Stimulated activated CD8-positive, alpha-beta memory T cell treated with anti-CD3 and anti-CD28 coated beads, Interleukin-12 subunit alpha, Interleukin-12 subunit beta, amount 100 ng/mL, for 1 hour (primary cell): ENCODE measurements around the gene NAV3.

Source experiments
- DNase-seq: peaks from one replicate; pipeline ENCODE4 v3.0.0-alpha.2; 2020; ENCODE audit warnings: low read depth

NAV3 gene

DNA sequence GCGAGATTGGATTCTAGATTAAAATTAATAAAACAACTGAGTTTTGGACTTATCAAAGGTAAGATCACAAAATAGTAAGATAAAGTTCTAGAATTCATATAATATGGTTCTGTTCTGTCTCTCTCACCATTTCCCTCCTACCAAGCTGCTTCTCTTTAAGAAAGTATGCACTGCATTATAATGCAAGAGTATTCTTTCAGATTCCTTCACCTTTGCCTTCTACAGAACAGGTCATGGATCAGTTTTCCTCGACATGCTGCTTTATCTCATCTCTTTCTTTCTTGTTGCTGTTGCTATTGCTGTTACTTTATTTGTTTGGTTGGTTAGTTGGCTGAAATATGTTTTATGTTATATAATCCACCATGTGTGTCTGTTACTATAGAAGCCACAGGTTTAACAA lies 357.0 kb downstream of the NAV3 start:
- no peak for DNase-seq

DNA sequence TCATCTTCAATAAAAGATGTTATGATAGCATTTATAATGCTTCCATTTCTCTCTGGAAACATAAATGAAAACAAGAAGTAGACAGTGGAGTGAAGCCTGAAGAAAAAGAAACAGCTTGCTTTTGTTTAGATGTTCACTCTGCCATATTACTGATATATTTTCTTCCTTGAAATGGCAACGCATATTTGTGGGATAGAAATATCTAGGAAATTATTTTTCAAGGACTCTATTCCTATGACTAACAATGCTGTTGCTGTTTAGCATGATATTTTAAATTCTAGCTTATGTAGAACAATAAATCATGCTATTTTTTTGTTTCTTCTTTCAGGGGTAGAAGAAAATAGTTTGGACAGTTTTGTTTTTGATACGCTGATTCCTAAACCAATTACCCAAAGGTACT lies 359.0 kb downstream of the NAV3 start:
- no peak for DNase-seq

DNA sequence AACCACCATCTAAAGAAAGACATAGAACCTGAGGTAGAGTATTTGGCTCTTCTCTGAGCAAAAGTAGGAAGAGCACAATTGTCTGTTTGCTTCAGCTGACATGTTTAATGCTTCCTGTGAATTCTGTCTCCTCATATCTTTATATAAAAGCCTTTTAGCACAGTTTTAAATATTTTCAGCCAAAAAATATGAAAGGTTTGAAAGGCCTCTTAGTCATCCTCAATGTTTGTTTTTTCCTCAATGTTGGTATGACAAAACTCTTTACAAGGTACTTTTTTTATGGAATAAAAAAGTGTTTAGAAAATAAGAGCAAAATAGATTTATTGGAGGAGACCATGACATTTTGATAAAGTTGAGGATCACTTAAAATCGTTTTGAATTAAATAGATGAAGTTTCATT lies 360.9 kb downstream of the NAV3 start:
- no peak for DNase-seq

DNA sequence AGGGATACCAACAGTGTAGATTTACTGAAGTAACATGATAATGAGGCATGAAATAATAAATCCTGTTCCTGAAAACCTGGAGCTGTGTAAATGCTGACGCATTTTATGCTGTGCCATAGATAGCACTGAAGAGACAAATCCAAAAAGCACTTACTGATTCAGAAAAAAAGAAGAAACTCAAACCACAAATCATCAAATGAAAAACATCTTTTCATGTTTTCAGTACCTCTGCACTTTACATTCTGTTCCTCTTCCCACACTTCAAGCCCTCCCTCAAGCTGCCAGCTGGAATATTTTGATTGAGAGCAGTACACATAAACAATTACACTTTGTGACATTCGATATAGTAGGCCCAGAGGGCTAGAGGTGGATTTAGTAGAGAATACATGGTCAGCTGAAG lies 362.3 kb downstream of the NAV3 start:
- DNase-seq = no peak

DNA sequence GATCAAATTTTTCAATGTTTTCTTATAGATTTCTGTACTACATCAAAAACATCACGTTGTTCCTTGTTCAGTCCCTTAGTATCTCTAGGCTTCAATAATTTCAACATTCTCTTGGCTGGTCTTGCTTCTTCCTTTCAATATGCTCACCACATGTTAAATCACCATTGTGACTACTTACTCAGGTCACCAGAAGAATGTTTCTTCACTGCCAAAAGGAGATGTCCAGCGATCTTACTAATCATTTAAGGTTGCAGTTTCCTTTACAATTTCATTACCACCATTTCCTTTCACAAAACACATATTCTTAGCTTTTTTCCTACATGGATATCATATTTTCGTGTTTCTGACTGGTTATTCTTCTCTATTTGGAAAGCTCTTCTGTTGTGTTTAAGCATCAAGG lies 363.8 kb downstream of the NAV3 start:
- DNase-seq = no peak

DNA sequence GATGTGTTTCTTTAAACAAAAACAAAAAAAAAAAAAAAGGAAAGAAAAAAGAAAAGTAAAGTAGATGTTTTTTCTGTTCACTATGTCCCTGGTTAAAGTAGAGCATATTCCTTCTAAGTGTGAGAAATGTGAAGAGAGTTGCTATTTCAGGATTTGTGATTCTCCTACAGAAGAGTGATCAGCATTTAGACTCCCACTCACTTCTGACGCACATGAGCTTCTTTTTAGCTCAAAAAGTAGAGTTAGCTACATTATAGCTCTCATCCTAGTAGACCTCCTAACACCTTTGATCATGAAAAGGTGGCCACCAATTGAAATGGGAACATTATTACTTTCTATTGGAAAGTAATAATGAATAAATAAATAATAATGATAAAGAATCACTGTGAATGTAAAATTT lies 368.2 kb downstream of the NAV3 start:
- DNase-seq = no peak

DNA sequence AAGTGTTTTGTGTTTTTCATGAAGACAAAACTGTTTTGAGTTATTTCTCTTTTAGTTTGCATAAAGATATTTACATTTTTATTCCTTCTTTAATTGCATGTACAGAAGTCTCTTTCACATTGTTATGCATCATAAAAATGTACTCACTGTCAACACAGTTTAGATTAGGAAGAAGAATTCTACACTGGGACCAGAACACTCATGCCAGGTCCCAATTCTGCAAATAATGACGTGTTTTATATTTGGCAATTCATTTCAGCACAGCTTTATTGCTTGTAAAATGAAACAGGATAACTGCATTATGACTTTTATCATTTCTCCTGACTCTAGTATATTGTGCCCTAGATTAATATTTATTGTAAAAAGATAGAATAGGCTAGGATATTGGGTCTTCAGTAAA lies 369.2 kb downstream of the NAV3 start:
- DNase-seq = no peak

DNA sequence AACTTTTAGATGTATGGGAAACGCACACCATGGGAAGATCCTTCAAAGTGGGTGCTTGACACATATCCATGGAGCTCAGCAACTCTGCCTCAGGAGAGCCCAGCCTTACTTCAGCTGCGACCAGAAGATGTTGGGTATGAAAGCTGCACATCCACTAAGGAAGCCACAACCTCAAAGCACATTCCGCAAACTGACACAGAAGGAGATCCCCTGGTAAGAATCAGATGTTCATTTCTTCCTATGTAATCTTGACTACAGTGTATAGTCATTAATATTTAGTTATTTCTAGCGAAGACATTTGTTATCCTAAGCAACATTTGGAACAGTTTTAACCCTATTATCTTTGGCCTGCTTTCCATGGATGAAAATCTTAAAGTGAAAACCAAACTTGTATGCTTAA lies 374.2 kb downstream of the NAV3 start:
- no peak for DNase-seq

DNA sequence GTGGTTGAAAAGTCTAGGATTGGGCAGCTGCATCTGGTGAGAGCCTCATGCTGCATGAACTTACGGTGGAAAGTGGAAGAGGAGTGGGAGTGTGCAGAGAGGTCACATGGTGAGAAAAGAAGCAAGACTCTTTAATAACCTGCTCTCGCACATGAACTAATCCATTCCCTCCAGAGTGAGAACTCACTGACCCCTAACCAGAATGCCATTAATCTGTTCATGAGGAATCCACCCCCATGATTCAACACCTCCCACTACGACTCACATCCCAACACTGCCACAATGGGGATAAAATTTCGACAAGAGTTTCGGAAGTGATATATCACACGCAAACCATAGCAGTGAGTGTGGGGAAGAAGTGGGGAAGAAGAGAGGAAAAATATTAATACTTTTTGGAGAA lies 377.4 kb downstream of the NAV3 start:
- DNase-seq = no peak

DNA sequence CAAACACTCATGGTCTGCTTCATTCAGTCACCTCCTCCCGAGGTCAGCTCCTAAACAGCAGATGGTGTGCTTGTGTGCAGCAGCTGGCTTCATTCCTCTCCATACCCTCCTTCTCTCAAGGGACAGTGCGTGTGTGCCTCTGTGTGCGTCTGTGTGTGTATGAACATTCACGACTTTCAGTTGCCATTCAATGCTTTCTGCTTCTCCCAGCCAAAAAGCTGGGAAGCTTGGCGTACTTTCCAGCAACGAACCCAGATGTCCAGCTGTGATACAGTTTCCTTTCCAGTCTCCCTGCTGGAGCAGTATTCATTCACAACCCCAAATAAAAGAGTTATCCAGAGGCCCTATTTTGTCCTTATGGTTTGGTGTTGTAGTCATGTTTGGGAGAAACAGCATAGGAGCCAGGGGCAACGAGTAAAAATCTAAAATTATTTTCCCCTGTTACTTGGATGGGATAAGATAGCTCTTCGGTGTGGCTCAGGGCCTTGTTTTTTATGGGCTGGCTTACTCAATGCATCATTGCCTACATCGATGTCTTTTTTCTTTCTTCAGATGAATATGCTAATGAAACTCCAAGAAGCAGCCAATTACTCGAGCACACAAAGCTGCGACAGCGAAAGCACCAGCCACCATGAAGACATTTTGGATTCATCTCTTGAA lies 379.3 kb downstream of the NAV3 start:
- no peak for DNase-seq

DNA sequence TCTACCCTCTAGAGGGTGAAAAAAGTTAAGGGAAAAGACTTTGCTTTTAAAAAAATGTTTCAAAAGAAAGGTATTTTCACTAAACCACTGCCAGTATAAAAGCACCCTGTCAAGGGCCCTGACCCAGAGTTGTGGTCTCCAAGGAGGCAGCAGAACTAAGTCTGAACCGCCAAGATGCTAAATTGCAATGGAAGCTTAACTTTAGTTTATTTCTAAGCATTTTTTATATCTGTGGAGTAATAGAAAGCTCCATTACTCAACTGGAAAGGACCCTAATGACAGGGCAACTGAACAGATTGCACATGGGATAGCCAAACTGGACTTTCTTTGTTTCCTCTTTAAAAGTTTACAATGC lies 379.8 kb downstream of the NAV3 start:
- no peak for DNase-seq

DNA sequence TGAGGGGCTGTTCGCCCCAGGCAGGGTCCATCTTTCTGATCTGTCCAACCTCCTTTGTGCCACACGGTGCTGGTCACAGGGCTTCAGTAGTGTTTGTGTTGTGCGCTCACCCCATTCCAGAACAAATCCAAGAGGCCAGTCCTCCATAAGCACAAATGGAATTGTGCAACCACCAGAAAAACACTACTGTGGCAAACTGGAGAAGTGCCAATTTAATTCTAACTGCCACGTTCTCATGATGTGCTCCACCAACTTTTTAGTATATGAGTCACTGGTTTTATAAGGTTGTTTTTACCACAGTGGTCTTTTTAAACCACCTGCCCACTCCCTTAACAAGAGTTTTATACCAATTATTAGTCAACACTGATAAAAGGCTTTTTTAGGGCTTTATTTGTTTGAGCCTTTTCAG lies 380.2 kb downstream of the NAV3 start:
- no peak for DNase-seq

DNA sequence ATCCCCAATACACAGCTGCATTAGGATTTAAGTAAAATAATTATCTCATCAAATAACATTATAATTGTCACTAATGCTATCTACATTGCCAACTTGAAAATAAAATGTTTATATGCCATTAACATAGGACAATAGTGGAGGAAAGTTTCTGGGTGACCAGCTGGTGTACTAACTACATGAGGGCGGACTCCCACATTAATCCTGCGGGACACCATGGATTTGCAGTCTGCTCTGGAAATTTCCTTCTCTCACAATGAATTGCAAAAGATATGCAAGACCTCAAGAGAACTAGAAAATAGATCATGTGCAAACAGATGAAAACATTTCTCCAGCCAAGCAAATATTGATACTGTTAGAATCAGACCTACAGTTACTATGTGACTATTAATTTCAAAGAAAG lies 390.1 kb downstream of the NAV3 start:
- DNase-seq = no peak

DNA sequence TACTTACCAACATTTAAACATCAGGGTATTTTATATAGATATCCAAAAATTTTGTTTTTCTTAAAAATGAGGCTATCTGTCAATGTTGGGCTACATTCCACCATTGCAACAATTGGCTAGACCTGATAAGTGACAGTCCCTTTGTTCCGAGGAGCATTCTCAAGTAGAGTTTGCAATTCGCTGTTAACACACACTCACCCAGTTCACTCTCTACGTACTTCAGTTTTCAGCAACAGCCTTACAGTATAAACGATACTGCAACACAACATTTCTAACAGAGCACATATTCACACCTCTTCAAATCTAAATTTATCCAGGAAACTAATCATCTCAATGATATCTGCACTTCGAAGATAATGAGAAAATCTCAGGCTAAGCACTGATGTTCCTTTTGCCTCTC lies 393.5 kb downstream of the NAV3 start:
- DNase-seq = no peak

DNA sequence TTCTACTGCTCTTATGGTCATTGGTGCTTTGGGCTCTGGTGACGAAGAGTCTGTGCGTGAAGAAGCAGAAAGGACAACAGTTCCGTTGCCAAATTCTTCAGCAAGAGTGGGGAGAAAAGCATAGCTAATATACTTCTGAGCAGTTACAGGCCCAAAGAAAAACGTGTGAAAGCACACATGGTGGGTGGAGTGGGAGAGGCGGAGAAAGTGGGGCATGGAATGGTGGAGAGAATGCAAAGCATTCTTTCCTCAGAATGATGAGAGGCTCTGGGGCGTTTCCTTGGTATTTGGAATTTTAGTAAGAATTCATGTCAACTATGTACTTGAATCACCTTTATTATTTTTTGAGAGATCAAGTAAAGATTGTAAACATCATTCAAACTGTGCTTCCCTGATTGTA lies 396.1 kb downstream of the NAV3 start:
- no peak for DNase-seq

DNA sequence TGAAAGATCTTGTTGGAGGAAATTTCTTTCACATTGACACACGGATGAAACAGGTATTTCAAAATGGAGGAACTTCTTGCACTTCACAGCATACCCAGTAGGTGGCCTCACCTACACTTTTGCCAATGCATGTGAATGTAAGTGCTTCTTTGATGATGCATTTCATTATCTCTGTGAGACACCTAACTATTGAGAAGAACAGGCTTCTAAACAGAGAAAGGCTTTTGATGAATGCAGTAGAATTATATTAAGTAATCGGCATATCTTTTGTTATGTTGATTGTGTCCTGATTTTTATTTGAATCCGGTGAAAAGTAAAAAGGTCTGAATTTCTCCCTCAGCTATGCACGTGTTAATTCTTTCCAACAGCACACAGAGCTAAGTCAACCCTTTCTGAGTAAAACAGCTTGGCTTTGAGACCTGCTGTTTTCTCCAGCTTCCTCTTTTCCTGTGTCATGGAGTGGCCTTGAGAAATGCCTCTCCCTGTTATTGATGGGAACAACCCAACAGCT lies 399.0 kb downstream of the NAV3 start:
- no peak for DNase-seq

DNA sequence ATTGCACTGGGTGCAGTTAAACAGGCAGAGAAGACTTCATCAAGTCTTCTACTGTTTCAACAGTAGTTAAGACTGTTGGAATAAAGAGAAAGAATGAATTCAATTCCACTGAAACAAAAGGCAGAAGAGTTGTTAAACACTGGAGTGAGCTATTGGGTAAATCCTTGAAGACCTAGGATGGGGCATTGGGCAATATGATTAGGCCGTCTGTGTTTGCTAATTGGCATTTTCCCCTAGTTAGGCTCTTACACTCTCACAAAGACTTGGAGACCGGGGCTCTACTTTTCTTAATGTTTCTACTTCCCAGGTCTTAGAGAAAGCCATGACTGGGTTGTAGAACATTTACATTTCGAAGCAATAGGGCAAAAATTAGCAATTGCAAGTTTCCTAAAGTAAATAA lies 402.1 kb downstream of the NAV3 start:
- no peak for DNase-seq

DNA sequence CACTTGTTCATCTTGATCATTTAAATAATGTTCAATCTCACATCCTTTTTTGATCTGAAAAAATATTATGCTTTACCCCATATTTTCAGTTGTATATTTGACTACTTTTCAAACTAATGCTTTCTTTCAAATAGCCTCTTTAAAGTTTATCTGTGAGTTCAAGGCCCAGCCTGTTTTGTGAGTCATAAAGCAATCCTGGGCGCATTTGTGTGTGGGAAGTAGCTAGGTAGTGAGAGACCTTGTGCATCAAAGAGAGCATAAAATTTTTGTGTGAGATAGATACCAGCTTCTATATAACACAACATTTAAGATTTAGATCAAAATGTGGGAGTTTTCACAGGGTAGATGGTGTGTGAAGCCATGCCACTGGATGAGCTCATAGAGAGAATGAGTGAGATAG lies 405.6 kb downstream of the NAV3 start:
- no peak for DNase-seq

DNA sequence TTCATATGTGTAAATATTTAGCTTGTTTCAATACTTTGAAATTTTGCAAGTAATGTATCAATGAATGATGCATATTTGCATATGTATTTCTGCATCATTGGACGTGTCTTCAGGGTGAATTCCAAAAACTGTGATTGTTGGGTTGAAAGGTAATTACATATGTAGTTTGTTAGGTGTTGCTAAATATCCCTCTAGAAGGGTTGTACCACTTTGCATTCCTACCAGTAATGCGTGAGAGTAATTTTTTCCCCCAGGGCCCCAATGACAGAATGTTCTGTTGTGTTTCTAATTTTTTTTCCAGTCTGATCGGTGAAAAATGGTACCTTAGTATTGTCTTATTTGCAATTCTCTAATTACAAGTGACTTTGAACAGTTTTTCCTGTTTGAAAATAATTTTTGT lies 408.9 kb downstream of the NAV3 start:
- no peak for DNase-seq

DNA sequence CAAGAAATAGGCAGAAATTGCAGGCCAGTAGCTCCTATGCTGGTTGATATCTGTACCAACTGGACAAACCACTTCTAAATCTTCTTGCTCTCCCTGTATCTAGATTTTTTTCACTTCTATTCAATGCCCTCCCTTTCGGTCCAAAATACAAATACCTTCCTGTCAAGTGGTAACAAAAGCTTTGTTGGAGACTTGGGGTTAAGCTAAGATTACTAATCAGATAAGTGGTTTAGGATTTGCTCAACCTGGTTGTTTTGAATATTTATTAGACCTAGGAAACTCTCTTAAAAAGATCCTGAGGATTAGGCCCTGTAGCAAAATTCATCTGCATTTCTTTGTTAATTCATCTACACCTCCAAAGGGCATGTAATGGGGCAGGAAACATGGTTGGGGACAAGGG lies 410.1 kb downstream of the NAV3 start:
- DNase-seq = no peak

DNA sequence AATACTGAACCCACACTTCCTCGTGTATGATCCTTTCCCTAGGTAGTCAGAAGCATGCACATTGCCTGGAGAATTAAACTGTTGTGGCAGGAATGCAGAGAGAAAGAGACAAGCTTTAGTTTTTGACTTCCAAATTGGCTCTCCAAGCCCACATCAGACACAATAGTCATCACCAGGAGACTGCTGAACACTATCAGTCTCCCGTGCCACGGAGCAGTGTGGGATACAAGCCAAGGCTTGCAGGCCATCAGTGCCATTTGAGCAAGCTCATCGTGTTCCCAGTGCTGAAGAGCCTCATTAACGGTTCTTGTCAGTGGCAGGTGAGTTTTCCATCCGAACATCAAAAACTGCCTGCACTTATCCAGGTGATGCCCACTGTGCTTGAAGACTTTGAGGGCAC lies 410.8 kb downstream of the NAV3 start:
- DNase-seq = no peak

DNA sequence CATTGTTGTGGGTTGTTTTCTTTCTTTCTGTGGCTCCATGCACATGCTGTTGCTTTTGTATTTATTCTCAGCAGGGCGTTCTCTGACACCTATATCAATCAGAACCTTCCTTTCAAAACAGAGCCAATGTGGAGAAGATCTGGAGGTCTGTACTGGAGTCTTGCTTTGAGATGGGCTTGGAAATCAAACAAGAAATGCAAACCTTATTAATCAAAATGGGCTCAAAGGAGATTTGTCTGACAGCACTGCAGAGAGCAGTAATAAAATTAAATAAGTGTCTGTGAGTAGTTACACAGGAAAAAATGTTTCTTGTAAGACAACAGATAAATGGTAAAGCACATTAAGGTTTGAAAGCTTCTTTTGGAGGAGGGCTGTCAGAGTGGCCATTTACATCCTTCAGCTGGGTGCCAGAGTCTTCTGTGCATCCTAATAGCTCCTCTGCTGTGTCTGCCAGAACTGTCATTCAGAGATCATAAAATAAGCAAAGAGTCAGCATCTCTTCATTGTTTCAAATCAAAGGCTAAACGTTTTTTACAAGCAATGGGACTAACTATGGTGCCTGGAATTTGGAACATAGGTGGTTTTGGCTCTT lies 414.3 kb downstream of the NAV3 start:
- DNase-seq = no peak

DNA sequence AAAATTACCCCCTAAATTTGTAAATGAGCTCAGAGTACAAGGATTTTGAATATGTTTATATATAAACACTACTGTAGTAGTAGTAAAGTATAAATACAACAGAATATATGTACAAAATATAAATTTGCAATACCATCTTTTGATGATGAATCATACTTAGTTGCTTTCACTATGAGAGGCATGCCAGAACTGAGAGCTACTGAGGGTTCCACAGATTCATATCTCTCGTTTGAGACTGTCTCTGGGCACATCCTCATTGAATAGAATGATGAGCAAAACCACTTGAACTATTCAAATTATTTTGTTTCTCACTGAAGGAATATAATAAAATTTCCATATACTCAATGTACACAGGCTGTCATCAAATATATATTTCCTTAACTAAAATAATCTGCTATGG lies 417.6 kb downstream of the NAV3 start:
- no peak for DNase-seq

DNA sequence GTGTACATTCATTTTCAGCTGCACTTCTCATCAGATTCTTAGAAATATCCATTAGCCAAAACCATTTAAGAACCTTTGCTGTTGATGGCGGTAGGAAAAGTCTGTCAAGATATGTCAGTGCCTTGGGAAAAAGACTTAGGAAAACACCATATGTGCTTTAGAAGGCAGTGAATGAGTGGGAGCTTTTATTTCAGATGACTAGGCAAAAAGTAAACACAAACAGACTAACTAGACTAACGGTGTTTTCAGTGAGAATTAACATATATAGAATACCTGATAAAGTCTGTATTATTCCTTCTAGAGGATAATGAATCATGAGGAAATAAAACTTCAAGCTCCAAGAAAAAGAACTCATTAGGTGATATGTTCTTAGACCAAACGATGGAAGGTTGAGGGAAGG lies 418.9 kb downstream of the NAV3 start:
- DNase-seq = no peak
